GM21619 (cell line): ENCODE data around the gene NCK2.

Source experiments
- ATAC-seq: cut with Tn5 transposase; IDR thresholded peaks from one replicate; pipeline ENCODE4 v1.9.1; 2021; ENCODE audit not compliant: unreplicated experiment

Gene NCK2

GRCh38 chr2:105744909-105745853 lies at the start of gene NCK2:
NCK2 (plus strand) TSS chr2:105744912; CDS start chr2:105855064, 110,152 bp downstream.
- peak; percentile 9 for ATAC-seq

GRCh38 chr2:105697781-105698449 lies 46.8 kb upstream of the NCK2 start:
- no peak for ATAC-seq

GRCh38 chr2:105698820-105699219 lies 45.9 kb upstream of the NCK2 start:
- no peak for ATAC-seq

- ATAC-seq, result no peak
Observed at GRCh38 chr2:105701042-105701441, 43.7 kb upstream of the NCK2 start.

GRCh38 chr2:105708697-105709096 lies 36.0 kb upstream of the NCK2 start:
- ATAC-seq, result no peak

GRCh38 chr2:105711394-105711793 lies 33.3 kb upstream of the NCK2 start:
- no peak for ATAC-seq

- no peak for ATAC-seq
Observed at GRCh38 chr2:105712166-105712915, 32.4 kb upstream of the NCK2 start.

GRCh38 chr2:105712981-105713596 lies 31.6 kb upstream of the NCK2 start:
- ATAC-seq, result no peak

- no peak for ATAC-seq
Observed at GRCh38 chr2:105714141-105714540, 30.6 kb upstream of the NCK2 start.

GRCh38 chr2:105718846-105719481 lies 25.7 kb upstream of the NCK2 start:
- ATAC-seq, result no peak

- ATAC-seq, result no peak
Observed at GRCh38 chr2:105721991-105722511, 22.7 kb upstream of the NCK2 start.

GRCh38 chr2:105722726-105723297 lies 21.9 kb upstream of the NCK2 start:
- ATAC-seq, result no peak

- ATAC-seq, result no peak
Observed at GRCh38 chr2:105723431-105723830, 21.3 kb upstream of the NCK2 start.

GRCh38 chr2:105725388-105725787 lies 19.3 kb upstream of the NCK2 start:
- no peak for ATAC-seq

- no peak for ATAC-seq
Observed at GRCh38 chr2:105730170-105730569, 14.5 kb upstream of the NCK2 start.

GRCh38 chr2:105731511-105731910 lies 13.2 kb upstream of the NCK2 start:
- no peak for ATAC-seq

- no peak for ATAC-seq
Observed at GRCh38 chr2:105732101-105732500, 12.6 kb upstream of the NCK2 start.

- ATAC-seq, result no peak
Observed at GRCh38 chr2:105732955-105733607, 11.6 kb upstream of the NCK2 start.

GRCh38 chr2:105733875-105734274 lies 10.8 kb upstream of the NCK2 start:
- ATAC-seq, result no peak
